ENCODE measurements around the gene TNFAIP8L1.

GRCh38 chr19:4704317-4704673, 65.0 kb downstream of the TNFAIP8L1 start:
- TF ChIP-seq POLR2A (IDR thresholded peaks at IDR 0.05; ENCODE audit: low read depth, low read length) (no peak), TAF1 (IDR thresholded peaks at IDR 0.05; ENCODE audit: low read depth, low read length) (no peak), POLR2AphosphoS5 (IDR thresholded peaks at IDR 0.05; ENCODE audit: low read depth, low read length) (no peak), PAX5 (IDR thresholded peaks at IDR 0.05; ENCODE audit: insufficient read depth, low read length, severe bottlenecking) (no peak)
